Stomach (tissue), 9 donors: ENCODE results near the gene GPT2. TPM values are rescaled to one million over a fixed set of nuclear protein-coding genes. Genes with fewer than 3 reads are reported as not detected.

Experiments used
- DNase-seq, 2 donors: peaks; one replicate each; pipeline versions ENCODE4 v3.0.0 to v3.0.0-alpha.2; 2013 to 2019
- H3K27ac ChIP-seq, 5 donors: fragments of 200-600 bp in 4 of 5; sonication (generic) in 4 of 5; one replicate each; pipeline ENCODE4 v1.5.1; 2013 to 2019; ENCODE audit warnings: mild to moderate bottlenecking in 1 of 5, moderate library complexity in 1 of 5
- H3K27me3 ChIP-seq, 3 donors: fragments of 200-600 bp; sonication (generic); one replicate each; pipeline ENCODE4 v1.5.1; 2017 to 2019; ENCODE audit warnings: mixed run types in 1 of 3
- H3K36me3 ChIP-seq, 4 donors: fragments of 200-600 bp; sonication (generic); 1 replicate in 3 of 4; 2 replicates in 1 of 4; pipeline ENCODE4 v1.5.1; 2016 to 2019
- H3K4me1 ChIP-seq, 4 donors: fragments of 200-600 bp; sonication (generic); one replicate each; pipeline ENCODE4 v1.5.1; 2016 to 2019
- H3K4me3 ChIP-seq, 4 donors: fragments of 200-600 bp; sonication (generic) in 3 of 4; one replicate each; pipeline ENCODE4 v1.5.1; 2016 to 2019; ENCODE audit warnings: mild to moderate bottlenecking in 1 of 4
- H3K9me3 ChIP-seq, 4 donors: fragments of 200-600 bp; sonication (generic); one replicate each; pipeline ENCODE4 v1.5.1; 2016 to 2019
- EP300 ChIP-seq: sonication (generic); formaldehyde crosslinking; IDR thresholded peaks from one replicate; pipeline ENCODE4 v1.6.1; 2017; ENCODE audit warnings: antibody characterized with exemption
- POLR2A ChIP-seq, 4 donors: fragments of 450-650 bp; IDR thresholded peaks; one replicate each; pipeline ENCODE4 v1.6.1; 2016; ENCODE audit warnings: antibody characterized with exemption in 4 of 4, control low read depth in 2 of 4, mild to moderate bottlenecking in 1 of 4, moderate library complexity in 1 of 4
- POLR2AphosphoS5 ChIP-seq, 3 donors: sonication (generic); formaldehyde crosslinking; IDR thresholded peaks; one replicate each; pipeline ENCODE4 v1.6.1; 2016; ENCODE audit warnings: antibody characterized with exemption in 3 of 3
- WGBS, 5 donors: extraction: QIAGEN DNeasy Blood & Tissue Kit in 3 of 5; methylation state at CpG; one replicate each; pipeline versions ENCODE4 v1.1.5 to v1.1.7; 2013 to 2018; 5-methylcytosine and 5-hydroxymethylcytosine counted together
- intact Hi-C: fragments of 100-400 bp; cut with DNase I; formaldehyde crosslinking; loops from one replicate; pipeline ENCODE4 v1.15.1; 2023; ENCODE audit warnings: low total_unique reads
- polyA plus RNA-seq, 3 donors: library from polyadenylated mRNA; stranded (reverse); fragments of 200-250 nt; gene quantifications; one replicate each; pipeline ENCODE4 v1.2.3, GENCODE V29; 2013
- total RNA-seq, 5 donors: library from RNA; depleted of rRNA; stranded (reverse); fragments of >200 nt; gene quantifications; one replicate each; pipeline versions ENCODE4 v1.1.0 to v1.2.3, GENCODE V29; 2014 to 2016
- TF ChIP-seq, protein P1 (sequence below), 7 experiments: fragments of 450-650 bp in 4 of 7; fragments of 200-600 bp in 3 of 7; sonication (generic) in 3 of 7; IDR thresholded peaks; one replicate each; pipeline ENCODE4 v1.5.1; 2016 to 2019; ENCODE audit warnings: antibody characterized with exemption in 7 of 7, control low read depth in 2 of 7, mild to moderate bottlenecking in 1 of 7
- donor health status: healthy with polysubstance abuse.
- donor health status: Bipolar disorder and iron deficiency.
- donor health status: healthy.

GPT2 gene
- total and polyA plus RNA-seq, 8 donors = 29.2 to 167 (median 60.9) TPM

DNA sequence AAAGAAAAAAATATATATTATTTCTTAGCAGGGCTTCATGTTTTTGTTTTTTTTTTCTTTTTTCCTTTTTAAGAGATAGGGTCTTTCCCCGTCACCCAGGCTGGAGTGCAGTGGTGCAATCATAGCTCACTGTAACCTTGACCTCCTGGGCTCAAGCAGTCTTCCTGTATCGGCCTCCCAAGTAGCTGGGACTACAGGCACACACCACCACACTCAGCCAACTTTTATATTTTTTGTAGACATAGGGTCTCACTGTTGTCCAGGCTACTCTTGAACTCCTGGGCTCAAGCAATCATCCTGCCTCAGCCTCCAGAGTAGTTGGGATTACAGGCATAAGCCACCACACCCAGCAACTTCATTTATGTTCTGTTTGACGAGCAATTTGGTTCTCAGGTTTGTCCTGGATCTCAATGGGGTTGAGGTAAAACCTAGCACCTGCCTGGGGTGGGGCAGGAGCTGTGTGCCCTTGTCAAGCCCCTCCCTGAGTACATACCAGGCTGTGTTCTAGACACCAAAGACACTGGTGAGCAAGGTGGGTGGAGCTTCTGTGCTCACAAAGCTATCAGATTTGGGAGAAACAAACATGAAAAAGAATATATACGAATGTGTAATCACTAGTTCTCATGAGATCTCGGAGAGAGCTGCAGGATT, 19.2 kb downstream of the GPT2 start:
- H3K27me3 ChIP-seq = no peaks in the 10 kb centered on the region
- DNase-seq = no peak
- no peak overlapping the region for H3K4me3 ChIP-seq
- H3K27ac ChIP-seq = peak overlapping the region in 2 of 5 donors; percentile 10 to 32
- intact Hi-C loops = no loop called here
- TF ChIP-seq POLR2AphosphoS5 (IDR thresholded peaks at IDR 0.05) = peak in 1 of 3 donors; percentile 7
- no peak for TF ChIP-seq EP300
- WGBS, 5 donors = 54 to 73% (median 70%) methylated on average over 5 of the region's 5 CpGs
- H3K36me3 ChIP-seq = peaks cover 11 to 81% (median 57%) of the 10 kb centered on the region in 4 donors
- H3K4me1 ChIP-seq = peaks cover 0 to 22% (median 18%) of the 10 kb centered on the region in 4 donors
- H3K9me3 ChIP-seq = no peaks in the 10 kb centered on the region

DNA sequence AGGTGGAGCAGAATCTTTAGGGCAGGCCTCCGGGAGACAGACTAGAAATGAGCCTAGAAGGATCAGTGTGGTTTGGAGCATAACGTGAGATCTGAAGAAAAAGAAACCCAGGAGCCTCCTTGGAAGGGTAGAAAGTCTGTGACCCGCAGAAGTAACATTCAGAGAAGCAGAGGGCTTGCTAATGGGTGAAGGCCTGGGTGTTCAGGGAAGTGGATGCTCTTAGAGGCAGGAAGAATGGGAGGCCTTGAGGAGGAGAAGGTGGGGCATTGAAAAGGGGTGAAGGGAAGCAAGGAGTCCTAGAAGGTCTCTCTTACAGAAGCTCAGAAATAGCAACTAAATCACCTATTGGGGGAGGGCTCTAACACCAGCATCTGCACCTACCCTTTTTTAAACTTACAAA, 20.3 kb downstream of the GPT2 start:
- TF ChIP-seq POLR2AphosphoS5 (IDR thresholded peaks at IDR 0.05) = no peak
- no peak for TF ChIP-seq EP300
- no peak for TF ChIP-seq POLR2A (IDR thresholded peaks at IDR 0.05)
- TF ChIP-seq, protein P1, sequence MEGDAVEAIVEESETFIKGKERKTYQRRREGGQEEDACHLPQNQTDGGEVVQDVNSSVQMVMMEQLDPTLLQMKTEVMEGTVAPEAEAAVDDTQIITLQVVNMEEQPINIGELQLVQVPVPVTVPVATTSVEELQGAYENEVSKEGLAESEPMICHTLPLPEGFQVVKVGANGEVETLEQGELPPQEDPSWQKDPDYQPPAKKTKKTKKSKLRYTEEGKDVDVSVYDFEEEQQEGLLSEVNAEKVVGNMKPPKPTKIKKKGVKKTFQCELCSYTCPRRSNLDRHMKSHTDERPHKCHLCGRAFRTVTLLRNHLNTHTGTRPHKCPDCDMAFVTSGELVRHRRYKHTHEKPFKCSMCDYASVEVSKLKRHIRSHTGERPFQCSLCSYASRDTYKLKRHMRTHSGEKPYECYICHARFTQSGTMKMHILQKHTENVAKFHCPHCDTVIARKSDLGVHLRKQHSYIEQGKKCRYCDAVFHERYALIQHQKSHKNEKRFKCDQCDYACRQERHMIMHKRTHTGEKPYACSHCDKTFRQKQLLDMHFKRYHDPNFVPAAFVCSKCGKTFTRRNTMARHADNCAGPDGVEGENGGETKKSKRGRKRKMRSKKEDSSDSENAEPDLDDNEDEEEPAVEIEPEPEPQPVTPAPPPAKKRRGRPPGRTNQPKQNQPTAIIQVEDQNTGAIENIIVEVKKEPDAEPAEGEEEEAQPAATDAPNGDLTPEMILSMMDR (IDR thresholded peaks at IDR 0.05) = no peak
- 87 to 96% (median 88%) methylated on average over 3 of the region's 3 CpGs for WGBS, 5 donors
- Histone ChIP-seq H3K4me3 (no peak overlapping the region), H3K4me1 (peaks cover 0 to 30% (median 17%) of the 10 kb centered on the region in 4 donors), H3K27ac (peak overlapping the region in 1 of 5 donors; percentile 38), H3K9me3 (no peaks in the 10 kb centered on the region), H3K36me3 (peaks cover 8 to 75% (median 54%) of the 10 kb centered on the region in 4 donors), H3K27me3 (no peaks in the 10 kb centered on the region)
- intact Hi-C loops = no loop called here
- DNase-seq = no peak

DNA sequence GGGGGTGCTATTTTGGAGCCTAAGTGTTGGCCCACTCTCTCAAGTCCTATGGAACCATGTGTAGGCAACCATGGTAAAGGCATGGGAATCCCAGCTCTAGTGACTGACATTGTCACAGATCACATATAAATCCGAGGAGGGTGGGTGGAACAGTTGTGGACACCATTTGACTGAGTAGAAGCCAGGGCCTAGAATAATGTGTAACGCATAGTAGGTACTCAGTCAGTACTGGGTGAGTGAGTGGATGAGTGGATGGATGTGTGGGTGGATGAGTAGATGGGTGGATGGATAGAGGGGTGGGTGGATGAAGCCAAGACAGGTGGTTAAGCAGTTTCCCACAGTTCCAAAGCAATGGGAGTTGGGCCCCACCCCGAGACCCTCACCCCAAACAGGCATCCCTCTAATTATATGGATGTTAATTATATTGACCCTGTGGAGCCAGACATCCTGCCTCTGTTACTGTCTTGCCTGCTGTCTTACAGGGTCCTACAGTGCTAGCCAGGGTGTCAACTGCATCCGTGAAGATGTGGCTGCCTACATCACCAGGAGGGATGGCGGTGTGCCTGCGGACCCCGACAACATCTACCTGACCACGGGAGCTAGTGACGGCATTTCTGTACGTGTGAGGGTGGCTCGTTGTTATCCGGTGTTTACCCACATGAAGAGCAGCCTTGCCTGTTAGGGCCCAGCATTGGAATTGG, 22.3 kb downstream of the GPT2 start:
- Histone ChIP-seq H3K27me3 (no peaks in the 10 kb centered on the region), H3K27ac (peak overlapping the region in 2 of 5 donors; percentile 37 to 50), H3K4me1 (peaks cover 0 to 35% (median 17%) of the 10 kb centered on the region in 4 donors), H3K9me3 (no peaks in the 10 kb centered on the region), H3K36me3 (peaks cover 9 to 76% (median 49%) of the 10 kb centered on the region in 4 donors), H3K4me3 (no peak overlapping the region)
- DNase-seq = no peak
- WGBS, 5 donors = 71 to 91% (median 80%) methylated on average over 12 of the region's 12 CpGs
- TF ChIP-seq EP300 (no peak), POLR2AphosphoS5 (IDR thresholded peaks at IDR 0.05) (no peak), POLR2A (IDR thresholded peaks at IDR 0.05) (no peak)
- TF ChIP-seq, protein P1 (IDR thresholded peaks at IDR 0.05) = no peak
- intact Hi-C loops = loop anchor here (5.0 kb wide), 1 partner anchor 54 kb away; no protein-coding TSS in a partner anchor

DNA sequence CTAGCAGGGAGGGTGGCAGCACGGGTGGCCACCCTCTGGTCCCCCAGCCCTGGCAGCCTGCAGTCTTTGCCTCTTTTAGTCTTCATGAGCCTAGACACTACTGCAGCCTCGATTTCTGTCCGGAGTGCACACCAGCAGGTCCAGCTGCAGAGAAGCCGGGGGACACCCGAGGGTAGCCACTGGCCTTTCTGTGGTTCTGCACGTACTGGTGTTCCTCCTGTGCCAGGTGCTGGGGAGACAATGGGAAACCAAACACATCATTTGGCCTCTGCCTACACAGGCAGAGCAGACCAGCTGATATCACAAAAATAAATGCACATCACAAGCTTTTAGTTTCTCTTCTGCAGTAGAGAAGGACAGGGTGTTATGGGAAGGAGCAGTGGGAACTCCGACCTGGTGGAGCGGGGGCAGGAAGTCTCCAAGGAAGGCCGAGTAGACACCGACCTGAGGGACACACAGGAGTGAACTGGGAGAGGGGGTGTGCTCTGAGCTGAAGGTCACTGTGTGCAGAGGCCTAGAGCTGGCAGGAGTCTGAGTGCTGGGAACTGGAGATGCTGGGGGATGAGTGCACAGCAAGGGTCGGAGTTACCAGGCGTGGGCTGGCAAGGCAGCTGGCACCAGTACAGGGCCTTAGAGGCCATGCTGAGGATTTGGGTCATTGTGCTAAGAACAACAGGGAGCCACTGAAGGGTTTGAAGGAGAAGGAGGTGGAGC, 23.1 kb downstream of the GPT2 start:
- no peak for TF ChIP-seq EP300
- Histone ChIP-seq H3K27ac (peak overlapping the region in 3 of 5 donors; percentile 37 to 50 (median 41)), H3K9me3 (no peaks in the 10 kb centered on the region), H3K27me3 (no peaks in the 10 kb centered on the region), H3K4me1 (peaks cover 0 to 35% (median 18%) of the 10 kb centered on the region in 4 donors), H3K36me3 (peaks cover 13 to 76% (median 49%) of the 10 kb centered on the region in 4 donors), H3K4me3 (no peak overlapping the region)
- 60 to 75% (median 66%) methylated on average over 12 of the region's 12 CpGs for WGBS, 5 donors
- intact Hi-C loops = loop anchor here (5.0 kb wide), 1 partner anchor 55 kb away; no protein-coding TSS in a partner anchor
- no peak for DNase-seq
